Endothelial cell of umbilical vein (primary cell): ENCODE data around the gene AP2B1.

Source experiments
- EZH2 ChIP-seq: IDR thresholded peaks from 2 replicates; pipeline ENCODE4 v1.6.1; 2012; ENCODE audit warnings: borderline replicate concordance, low read depth, mild to moderate bottlenecking, moderate library complexity, low read length, inconsistent platforms; ENCODE audit not compliant: severe bottlenecking
- GATA2 ChIP-seq: IDR thresholded peaks from 2 replicates; pipeline ENCODE4 v1.7.0; 2011; ENCODE audit warnings: low read depth, mild to moderate bottlenecking, moderate library complexity, mixed read lengths, low read length; ENCODE audit not compliant: insufficient read length, insufficient read depth
- JUN ChIP-seq: IDR thresholded peaks from 2 replicates; pipeline ENCODE4 v1.6.1; 2011; ENCODE audit warnings: borderline replicate concordance, low read depth; ENCODE audit not compliant: insufficient read length, insufficient read depth
- MAX ChIP-seq: IDR thresholded peaks from 2 replicates; pipeline ENCODE4 v1.6.1; 2011; ENCODE audit not compliant: insufficient read depth, insufficient read length
- MYC ChIP-seq: IDR thresholded peaks from one replicate; pipeline ENCODE4 v1.6.1; 2011; ENCODE audit warnings: mild to moderate bottlenecking, low read depth, low read length
- POLR2A ChIP-seq: IDR thresholded peaks from 2 replicates; pipeline ENCODE4 v1.6.1; 2012; ENCODE audit warnings: low read depth, mild to moderate bottlenecking, control low read depth, low read length
- POLR2AphosphoS5 ChIP-seq: IDR thresholded peaks from 2 replicates; pipeline ENCODE4 v1.6.1; 2012; ENCODE audit warnings: low read depth, mild to moderate bottlenecking, control low read depth, low read length, moderate library complexity; ENCODE audit not compliant: insufficient read depth
- TF ChIP-seq, protein P1 (sequence below), 2 donors: IDR thresholded peaks; 1 replicate in 1 of 2; 2 replicates in 1 of 2; pipeline ENCODE4 v1.5.1; 2011; ENCODE audit warnings: low read length in 2 of 2, mild to moderate bottlenecking in 2 of 2, moderate library complexity in 2 of 2, control low read depth in 1 of 2, inconsistent platforms in 1 of 2, low read depth in 1 of 2; ENCODE audit not compliant: insufficient read depth in 1 of 2; ENCODE audit errors: extremely low read depth in 1 of 2

DNA sequence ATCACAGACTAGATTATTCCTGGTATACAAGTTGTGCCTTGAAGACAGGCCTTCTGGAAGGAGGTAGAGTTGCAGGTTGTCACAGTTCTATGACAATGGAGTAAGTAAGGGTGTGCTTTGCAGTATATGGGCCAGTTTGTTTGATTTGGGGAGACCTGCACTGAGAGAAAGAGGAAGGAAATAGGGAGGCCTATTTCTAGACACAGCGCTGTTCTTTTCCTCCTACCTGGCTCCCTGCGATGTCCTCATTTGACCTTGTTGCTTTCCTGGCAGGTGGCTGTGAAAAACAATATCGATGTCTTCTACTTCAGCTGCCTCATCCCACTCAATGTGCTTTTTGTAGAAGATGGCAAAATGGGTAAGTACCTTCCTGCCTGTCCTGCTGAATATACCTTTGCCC, 121.8 kb downstream of the AP2B1 start:
- TF ChIP-seq, protein P1, sequence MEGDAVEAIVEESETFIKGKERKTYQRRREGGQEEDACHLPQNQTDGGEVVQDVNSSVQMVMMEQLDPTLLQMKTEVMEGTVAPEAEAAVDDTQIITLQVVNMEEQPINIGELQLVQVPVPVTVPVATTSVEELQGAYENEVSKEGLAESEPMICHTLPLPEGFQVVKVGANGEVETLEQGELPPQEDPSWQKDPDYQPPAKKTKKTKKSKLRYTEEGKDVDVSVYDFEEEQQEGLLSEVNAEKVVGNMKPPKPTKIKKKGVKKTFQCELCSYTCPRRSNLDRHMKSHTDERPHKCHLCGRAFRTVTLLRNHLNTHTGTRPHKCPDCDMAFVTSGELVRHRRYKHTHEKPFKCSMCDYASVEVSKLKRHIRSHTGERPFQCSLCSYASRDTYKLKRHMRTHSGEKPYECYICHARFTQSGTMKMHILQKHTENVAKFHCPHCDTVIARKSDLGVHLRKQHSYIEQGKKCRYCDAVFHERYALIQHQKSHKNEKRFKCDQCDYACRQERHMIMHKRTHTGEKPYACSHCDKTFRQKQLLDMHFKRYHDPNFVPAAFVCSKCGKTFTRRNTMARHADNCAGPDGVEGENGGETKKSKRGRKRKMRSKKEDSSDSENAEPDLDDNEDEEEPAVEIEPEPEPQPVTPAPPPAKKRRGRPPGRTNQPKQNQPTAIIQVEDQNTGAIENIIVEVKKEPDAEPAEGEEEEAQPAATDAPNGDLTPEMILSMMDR (IDR thresholded peaks at IDR 0.05; ENCODE audit: extremely low read depth in 1 of 2, insufficient read depth in 1 of 2, low read depth in 1 of 2, low read length in 2 of 2), result no peak
- TF ChIP-seq MYC (no peak), POLR2A (no peak), EZH2 (no peak), JUN (no peak), POLR2AphosphoS5 (no peak), MAX (no peak), GATA2 (no peak)
